ENCODE results near the gene S100A13. TPM values are rescaled to one million over a fixed set of nuclear protein-coding genes. Genes with fewer than 3 reads are reported as not detected.
"Not testable (repeated sequence)": the region's sequence is repeated elsewhere in the genome, so short reads cannot be mapped to it uniquely, and the experiment has no call there.

The S100A13 gene
- polyA plus RNA-seq, 12 donors: 50.0 to 138 (median 67.6) TPM; not detected in 1

DNA sequence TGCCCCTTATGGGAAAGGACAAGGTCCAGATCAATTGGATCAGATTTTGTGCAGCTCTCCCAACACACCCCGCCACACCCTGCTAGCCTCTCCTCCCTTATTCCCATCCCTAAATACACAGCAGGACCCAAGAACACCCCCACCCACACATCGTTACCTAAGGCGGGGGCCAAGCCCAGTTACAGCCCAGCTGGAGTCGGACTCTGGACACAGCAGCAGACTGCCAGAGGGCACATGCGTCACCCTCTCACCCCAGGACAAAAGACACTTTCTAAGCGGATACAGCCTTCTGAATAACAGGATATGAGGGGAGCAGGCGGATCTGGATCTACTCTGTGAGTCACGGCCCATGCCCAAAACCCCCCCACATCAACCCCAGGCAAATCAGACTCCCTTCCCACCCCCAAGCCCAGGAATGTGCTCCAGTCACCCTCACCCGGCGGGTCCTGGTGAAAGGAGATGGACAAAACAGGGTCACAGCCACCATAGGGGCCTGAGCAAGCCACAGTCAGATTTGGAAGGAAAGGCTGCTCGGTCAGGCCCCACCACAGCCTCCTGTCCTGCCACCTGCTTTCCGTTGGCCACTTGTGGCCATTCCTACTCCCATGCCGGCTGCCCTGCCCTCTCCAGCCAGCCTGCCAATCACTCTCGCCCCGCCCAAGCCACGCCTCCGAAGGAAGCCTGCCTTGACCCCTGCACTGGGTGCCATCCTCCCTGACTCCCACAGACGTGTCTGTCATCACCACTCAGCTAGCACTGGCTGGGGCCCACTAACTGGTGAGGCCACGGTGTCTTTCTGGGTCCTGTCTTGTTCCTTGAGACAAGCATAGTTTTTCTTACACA, 18.3 kb downstream of the S100A13 start:
- no peak for DNase-seq

DNA sequence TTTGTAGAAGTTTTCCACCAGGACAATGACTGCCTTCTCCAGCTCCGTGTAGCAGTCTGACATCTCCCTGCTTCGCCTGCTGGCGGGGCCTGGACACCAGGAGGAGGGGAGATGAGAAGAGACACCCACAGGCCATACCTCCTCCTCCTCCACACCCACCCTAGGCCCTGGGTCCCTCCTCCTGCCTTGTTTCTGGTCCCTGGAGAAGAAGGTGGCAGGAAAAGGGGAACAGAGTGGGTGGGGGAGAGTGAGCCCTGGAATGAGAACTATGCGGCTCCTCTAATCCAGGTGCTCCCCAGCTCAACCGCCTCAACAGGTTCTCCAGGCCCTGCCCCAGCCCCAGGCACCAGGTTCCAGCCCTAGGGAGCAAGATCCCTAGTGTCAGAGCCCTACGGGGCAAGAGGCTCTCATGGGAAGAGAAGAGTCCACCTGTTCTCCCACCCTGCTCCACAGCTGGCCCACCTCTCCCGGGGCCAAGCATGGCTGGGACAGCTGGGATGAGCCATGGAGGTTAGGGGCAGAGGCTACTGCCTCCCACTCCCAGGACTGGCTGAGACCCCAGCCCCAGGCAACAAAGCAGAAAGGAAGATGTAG, 19.1 kb downstream of the S100A13 start:
- no peak for DNase-seq

DNA sequence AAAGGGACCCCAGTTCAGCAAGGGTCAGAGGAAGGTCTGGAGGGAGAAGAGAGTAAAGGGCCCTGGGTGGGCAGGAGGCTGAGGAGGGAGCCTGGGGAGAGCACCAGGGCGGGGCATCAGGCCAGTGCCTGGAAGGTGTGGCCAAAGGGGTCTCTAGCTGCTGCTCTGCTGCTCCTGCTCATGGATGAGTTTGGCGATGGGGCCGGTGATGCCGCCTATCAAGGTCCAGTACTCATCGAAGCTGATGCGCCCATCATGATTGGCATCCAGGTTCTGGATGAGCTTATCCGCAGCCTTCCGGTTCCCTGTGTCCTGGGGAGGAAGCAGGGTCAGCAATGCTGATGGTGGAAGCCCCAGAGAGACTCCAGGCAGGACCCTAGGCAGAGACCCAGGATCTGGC, 19.9 kb downstream of the S100A13 start:
- DNase-seq: no peak

DNA sequence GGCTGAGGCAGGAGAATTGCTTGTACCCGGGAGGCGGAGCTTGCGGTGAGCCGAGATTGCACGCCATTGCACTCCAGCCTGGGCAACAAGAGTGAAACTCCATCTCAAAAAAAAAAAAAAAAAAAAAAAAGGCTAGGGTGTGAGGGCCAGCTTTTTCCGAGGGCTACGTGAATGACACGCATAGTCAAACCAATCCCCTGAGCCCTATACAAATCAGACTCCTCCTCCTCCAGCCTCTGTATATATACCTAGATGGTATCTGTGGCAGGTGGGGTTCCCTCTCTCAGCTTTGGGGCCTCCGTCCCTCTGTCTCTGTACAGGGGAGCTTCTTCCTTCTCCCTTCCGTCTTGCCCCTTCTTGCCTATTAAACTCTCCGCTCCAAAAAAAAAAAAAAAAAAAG, 21.1 kb downstream of the S100A13 start:
- no peak for DNase-seq

DNA sequence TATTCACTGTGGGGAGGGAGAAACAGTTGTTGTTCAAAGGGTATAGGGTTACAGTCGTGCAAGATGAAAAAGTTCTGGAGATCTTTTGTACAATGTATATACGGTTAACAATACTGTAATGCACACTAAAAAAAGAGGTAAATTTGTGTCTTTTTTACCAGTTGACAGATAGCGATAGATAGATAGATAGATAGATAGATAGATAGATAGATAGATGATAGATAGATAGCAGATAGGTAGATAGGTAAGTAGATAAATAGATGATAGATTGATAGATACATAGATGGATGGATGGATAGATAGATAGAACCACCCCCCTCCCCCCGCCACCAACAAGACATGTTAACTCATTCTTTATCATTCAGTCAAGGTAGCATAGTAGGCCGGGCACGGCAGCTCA, 24.6 kb downstream of the S100A13 start:
- DNase-seq: no peak

DNA sequence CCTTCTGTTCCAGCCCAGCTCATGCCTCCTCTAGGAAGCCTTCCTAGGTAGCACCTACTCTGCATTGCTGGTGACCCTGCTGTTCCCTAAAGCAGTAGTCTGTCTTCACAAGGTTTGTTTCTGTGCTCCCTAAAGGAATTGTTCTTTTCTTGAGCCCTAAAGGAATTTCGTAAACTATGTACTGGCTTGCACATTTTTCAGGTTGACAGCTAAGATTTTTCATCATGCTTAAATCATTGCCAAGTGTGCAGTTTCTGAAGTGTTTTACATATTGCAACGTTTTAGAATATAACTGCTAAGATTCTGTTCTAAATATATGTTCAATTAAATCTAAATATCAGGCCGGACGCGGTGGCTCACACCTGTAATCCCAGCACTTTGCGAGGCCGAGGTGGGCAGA, 27.5 kb downstream of the S100A13 start:
- no peak for DNase-seq

DNA sequence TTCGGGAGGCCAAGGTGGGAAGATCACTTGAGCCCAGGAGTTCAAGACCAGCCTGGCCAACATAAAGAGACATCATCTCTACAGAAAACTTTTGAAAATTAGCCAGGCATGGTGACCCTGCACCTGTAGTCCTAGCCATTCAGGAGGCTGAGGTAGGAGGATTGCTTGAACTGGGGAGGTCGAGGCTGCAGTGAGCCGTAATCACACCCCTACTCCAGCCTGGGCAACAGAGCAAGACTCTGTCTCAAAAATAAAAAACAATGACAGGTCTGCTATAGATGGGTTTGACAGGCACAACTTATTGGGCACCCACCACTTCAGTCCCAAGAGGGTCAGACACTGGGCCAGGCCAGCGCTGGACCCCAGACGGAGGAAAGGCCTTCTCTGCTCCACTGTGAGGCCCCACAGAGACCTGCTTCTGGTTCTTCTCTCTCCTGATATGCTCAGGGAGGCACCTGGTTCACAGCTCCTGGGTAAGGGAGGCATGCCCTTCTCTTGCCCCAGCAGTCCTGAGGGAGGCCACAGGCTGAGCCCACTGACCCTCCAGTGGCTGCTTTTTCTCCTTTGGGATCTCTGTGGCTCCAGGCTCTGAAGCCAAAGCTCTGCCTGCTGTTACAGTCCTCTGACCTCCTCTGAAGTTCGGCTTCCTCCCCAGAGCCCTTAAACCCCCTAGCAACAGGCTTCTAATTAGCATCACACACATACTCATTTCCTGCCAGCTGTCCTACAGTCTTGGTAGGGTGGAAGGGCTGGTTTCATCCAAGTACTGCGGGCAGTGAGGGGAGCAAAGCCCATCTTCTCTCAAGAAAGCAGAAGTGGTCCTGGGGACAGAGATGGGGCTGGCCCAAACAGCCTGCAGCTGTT, 28.8 kb downstream of the S100A13 start:
- DNase-seq: peak; percentile 33

DNA sequence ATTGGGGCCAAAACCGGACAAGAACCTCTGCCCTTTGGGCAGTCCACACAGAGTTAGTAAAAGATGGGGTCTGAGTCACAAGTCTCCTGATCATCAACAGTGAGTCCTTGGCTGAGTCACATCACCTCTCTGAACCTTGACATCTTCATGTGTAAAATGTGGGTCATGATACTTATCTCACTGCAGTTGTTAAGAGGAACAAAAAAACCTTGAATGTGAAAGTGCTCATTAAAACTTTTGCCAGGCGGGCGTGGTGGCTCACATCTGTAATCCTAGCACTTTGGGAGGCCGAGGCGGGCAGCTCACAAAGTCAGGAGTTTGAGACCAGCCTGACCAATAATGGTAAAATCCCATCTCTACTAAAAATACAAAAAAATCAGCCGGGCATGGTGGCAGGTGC, 30.1 kb downstream of the S100A13 start:
- no peak for DNase-seq

DNA sequence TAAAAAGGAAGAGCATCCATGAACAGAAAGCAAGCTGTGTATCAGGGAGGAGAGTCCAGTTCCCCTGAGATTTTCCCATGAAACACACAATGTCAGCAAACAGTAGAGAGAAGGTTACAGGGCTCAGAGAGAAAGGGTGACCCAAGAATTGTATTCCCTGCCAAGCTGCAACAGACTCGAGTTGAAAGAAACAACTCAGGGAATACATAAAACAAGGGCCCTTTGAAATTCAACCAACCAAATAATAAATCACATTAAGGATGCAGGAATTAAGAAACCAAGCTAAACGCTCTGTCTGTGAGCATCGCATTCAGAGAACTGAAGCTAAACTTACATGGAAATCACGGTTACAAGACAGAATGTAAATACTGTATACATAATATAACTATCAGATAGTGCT, 34.6 kb downstream of the S100A13 start:
- DNase-seq: no peak

DNA sequence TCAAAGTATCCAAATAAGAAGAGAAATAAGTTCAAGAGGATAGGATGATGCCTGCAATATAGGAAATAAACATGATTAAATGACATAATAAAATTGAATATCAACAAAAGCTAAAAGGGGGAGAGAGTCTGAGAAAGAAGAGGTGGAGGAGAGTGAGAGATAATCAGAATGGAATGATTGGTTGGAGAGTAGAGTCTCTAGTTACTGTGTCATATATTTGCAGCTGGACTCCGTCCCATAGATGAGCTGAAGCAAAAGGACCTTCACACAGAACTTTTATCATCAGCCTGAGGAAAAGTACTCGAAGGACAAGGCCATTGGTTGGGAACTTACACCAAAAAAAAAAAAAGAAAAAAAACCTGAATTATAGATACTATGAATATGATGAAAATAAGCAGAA, 38.8 kb downstream of the S100A13 start:
- no peak for DNase-seq

DNA sequence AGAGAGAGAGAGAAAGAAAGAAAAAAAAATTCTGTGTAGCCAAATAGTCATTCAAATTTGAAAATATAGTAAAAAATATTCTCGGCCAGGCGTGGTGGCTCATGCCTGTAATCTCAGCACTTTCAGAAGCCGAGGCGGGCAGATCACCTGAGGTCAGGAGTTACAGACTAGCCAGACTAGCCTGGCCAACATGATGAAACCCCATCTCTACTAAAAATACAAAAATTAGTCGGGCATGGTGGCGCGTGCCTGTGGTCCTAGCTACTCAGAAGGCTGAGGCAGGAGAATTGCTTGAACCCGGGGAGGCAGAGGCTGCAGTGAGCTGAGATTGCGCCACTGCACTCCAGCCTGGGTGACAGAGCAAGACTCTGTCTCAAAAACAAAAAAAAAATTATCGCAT, 39.3 kb downstream of the S100A13 start:
- not testable (repeated sequence) for DNase-seq

DNA sequence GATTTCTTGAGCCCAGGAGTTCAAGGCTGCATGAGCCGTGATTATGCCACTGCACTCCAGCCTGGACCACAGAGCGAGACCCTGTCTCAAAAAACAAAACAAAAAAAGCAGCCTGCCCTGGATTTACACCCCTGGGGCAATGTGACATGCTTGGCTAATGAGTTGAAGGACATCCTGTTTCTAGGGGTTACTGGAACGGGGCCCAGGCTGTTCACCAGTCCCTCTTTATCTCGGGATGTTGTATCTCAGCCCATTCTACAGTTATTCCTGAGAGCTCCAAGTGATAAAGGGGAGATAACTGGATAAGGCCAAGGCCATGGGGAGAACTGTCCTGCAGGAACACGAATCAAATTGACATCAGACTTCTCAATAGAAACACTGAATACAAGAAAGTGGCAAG, 40.0 kb downstream of the S100A13 start:
- DNase-seq: no peak

DNA sequence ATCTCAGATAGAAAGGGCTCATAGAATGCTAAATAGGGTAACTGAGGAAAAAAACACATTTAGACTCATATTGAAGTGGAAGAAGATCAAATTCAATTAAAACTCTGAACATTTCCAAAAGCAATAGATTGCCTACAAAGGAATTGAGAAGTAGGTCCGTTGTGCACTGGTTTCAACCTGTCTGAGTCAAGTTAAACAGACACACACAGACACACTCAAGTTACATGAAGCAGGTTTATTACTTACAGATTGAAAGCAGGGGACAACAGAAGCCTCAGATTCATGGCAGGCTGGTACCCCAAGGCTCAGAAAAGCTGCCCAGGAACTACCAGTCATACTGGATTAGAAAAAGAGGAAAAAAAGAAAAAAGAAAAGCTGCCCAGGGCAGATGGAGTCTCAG, 41.0 kb downstream of the S100A13 start:
- no peak for DNase-seq

DNA sequence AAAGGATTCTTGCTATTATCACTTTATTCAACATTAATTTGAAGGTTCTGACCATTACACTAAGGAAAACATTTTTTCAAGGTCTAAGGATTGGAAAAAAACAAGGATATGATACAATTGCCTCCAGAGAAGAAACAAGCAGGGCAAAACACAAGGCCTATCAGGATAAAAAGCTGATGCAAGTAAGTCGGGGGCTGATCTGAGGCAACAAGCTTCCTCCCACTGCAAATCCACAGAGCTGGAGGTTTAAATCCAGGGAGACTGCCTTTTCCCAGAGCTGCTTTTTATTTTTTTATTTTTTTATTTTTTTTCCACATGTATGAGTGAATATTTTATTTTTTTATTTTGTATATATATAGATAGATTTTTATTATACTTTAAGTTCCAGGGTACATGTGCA, 42.3 kb downstream of the S100A13 start:
- no peak for DNase-seq

DNA sequence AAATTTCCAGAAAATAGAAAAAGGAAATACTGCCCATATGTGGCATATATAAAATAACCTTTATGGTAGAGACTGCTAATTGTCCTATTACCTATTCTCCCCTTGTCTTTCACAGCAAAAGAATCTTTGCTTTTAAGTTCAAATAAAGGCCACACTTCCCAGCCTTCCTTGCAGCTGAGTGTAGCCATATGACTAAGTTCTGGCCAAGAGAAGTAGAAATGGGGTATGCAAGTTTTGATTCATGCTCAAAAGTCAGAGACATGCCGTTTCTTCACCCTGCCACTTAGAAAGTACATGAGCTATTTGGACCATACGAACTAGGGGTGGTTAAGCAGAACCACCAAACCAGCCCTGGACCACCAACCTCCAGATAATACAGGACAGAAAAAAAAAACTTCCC, 43.3 kb downstream of the S100A13 start:
- DNase-seq: no peak

DNA sequence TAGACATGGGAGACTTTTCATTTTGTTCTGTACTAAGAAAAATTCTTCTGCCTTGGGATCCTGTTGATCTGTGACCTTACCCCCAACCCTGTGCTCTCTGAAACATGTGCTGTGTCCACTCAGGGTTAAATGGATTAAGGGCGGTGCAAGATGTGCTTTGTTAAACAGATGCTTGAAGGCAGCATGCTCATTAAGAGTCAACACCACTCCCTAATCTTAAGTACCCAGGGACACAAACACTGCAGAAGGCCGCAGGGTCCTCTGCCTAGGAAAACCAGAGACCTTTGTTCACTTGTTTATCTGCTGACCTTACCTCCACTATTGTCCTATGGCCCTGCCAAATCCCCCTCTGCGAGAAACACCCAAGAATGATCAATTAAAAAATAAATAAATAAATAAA, 43.8 kb downstream of the S100A13 start:
- not testable (repeated sequence) for DNase-seq

DNA sequence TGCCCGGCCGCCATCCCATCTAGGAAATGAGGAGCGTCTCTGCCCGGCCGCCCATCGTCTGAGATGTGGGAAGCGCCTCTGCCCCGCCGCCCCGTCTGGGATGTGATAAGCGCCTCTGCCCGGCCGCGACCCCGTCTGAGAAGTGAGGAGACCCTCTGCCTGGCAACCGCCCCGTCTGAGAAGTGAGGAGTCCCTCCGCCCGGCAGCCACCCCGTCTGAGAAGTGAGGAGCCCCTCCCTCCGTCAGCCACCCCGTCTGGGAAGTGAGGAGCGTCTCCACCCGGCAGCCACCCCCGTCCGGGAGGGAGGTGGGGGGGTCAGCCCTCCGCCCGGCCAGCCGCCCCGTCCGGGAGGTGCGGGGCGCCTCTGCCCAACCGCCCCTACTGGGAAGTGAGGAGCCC, 44.5 kb downstream of the S100A13 start:
- DNase-seq: not testable (repeated sequence)

DNA sequence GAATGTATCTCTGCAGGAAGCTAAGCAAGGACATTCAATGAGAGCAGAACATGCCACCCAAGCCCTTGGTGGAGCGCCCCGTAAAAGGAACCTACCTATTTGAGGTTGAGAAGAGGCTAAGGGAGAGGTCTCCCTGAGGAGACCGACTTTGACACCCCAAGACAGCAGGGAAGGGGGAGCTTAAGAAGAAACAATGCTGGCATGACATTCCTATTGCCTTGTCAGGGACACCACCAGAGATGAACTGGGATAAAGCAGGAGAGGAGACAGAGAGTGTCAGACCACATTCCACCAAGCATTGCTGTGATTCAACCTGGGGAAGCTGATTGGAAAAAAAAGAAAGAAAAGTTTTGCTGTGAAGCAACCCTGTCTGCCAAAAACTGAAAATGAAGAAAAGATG, 48.4 kb downstream of the S100A13 start:
- DNase-seq: no peak

DNA sequence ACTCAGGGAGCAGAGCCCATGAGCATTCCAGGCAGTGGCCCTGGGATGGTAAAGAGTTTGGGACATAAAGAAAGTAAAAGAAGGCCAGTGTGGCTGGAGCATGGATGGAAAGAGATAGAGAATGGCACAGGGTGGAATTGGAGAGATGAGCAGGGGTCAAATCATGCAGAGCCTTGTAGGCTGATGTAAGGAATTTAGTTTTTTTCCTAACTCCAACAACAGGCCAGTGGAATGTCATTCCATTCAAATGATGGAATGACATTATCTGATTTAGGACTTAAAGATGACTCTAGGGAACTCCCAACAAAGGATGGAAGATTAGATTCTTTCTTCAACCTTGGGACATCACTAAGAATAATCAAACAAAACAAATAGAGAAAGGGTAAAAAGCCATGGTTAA, 48.8 kb downstream of the S100A13 start:
- DNase-seq: no peak

DNA sequence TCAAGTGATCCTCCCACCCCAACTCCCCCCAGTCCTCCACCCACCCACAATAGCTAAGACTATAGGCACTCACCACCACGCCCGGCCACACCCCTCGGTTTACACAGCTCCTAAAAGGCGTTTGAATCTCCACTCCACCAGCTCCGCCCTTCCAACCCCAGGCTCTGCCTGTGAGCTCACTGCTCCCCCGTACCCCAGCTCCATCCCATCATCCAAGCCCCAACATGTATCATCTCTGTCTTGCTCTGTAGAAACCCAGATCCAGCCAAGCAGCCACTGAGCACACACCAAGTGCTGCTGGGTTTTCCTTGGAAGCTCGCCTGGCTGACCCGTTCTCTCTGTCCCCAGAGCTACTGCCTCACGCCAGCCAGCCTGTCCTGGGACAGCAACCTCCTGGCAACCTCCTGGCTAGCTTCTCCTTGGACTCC, 49.7 kb downstream of the S100A13 start:
- no peak for DNase-seq

DNA sequence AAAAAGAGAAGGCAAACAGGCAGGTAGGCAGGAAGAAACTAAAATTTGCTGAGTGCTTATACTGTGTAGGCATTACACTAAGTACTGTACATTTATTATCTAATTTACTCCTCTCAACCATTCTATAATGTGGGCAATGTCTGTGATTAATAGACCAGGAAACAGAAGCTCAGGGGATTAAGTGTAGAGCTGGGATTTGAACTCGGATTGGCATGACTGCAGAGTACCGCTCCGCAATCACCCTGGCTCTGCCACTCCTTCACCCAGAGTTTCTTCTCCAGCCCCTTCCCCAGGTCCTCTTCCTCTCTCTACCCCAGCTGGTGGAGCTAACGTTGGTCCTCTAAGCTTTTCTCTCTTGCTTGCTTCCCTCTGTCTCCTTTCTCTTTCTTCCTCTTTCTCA, 50.2 kb downstream of the S100A13 start:
- DNase-seq: no peak

DNA sequence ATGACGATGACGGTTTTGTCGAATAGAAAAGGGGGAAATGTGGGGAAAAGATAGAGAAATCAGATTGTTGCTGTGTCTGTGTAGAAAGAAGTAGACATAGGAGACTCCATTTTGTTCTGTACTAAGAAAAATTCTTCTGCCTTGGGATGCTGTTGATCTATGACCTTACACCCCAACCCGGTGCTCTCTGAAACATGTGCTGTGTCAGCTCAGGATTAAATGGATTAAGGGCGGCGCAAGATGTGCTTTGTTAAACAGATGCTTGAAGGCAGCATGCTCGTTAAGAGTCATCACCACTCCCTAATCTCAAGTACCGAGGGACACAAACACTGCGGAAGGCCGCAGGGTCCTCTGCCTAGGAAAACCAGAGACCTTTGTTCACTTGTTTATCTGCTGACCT, 51.8 kb downstream of the S100A13 start:
- not testable (repeated sequence) for DNase-seq

DNA sequence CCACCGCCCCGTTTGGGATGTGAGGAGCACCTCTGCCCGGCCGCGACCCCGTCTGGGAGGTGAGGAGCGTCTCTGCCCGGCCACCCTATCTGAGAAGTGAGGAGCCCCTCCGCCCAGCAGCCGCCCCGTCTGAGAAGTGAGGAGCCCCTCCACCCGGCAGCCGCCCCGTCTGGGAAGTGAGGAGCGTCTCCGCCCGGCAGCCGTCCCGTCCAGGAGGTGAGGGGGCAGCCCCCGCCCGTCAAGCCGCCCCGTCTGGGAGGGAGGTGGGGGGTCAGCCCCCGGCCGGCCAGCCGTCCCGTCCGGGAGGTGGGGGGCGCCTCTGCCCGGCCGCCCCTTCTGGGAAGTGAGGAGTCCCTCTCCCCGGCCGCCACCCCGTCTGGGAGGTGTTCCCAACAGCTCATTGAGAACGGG, 52.2 kb downstream of the S100A13 start:
- DNase-seq: not testable (repeated sequence)

Measured in muscle of arm (tissue), 12 donors.